ENCODE data around the gene DMKN.
"Not testable (repeated sequence)": the region's sequence is repeated elsewhere in the genome, so short reads cannot be mapped to it uniquely, and the experiment has no call there.

DNA sequence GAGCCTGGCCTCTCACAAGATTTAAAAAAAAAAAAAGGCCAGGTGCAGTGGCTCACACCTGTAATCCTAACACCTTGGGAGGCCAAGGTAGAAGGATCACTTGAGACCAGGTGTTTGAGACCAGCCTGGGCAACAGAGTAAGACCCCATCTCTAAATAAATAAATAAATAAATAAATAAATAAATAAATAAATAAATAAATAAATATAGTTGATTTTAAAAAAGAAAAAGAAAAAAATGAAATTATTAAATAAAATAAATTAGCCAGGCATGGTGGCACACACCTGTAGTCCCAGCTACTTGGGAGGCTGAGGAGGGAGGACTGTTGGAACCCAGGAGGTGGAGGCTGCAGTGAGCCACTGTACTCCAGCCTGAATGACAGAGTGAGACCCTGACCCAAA is 51.7 kb downstream of the DMKN start:
- TF ChIP-seq, protein P1, sequence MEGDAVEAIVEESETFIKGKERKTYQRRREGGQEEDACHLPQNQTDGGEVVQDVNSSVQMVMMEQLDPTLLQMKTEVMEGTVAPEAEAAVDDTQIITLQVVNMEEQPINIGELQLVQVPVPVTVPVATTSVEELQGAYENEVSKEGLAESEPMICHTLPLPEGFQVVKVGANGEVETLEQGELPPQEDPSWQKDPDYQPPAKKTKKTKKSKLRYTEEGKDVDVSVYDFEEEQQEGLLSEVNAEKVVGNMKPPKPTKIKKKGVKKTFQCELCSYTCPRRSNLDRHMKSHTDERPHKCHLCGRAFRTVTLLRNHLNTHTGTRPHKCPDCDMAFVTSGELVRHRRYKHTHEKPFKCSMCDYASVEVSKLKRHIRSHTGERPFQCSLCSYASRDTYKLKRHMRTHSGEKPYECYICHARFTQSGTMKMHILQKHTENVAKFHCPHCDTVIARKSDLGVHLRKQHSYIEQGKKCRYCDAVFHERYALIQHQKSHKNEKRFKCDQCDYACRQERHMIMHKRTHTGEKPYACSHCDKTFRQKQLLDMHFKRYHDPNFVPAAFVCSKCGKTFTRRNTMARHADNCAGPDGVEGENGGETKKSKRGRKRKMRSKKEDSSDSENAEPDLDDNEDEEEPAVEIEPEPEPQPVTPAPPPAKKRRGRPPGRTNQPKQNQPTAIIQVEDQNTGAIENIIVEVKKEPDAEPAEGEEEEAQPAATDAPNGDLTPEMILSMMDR (IDR thresholded peaks at IDR 0.05): not testable (repeated sequence)
- not testable (repeated sequence) for TF ChIP-seq POLR2AphosphoS5 (IDR thresholded peaks at IDR 0.05)
